ENCODE results near the gene FIGNL1. TPM values are rescaled to one million over a fixed set of nuclear protein-coding genes. Genes with fewer than 3 reads are reported as not detected.

The FIGNL1 gene
- total and polyA plus RNA-seq, 2 of the 4 experiments (the other 2 are of a cell fraction), result 8.2 to 27.1 TPM

GRCh38 chr7:50399635-50400034 is 50.5 kb downstream of the FIGNL1 start:
- WGBS, 2 experiments (ENCODE audit: extremely low coverage in 2 of 2, insufficient read length in 1 of 2), result no CpG with 5 or more reads among the region's 21 CpGs
- no TSS peak for BruUV-seq (replicated peaks)

More at GRCh38 chr7:50399635-50400034, 50.5 kb downstream of the FIGNL1 start:
- no peak overlapping the region for H3K4me3 ChIP-seq (ENCODE audit: insufficient read depth, low read depth, low read length)
- no peak overlapping the region for H3K56ac ChIP-seq (ENCODE audit: extremely low read depth, insufficient read depth, low read length)
- no peak overlapping the region for H2BK120ac ChIP-seq (ENCODE audit: low read depth, low read length)
- no peaks in the 10 kb centered on the region for H3K36me3 ChIP-seq (ENCODE audit: control insufficient read depth, insufficient read depth, low read length)
- H3K27ac ChIP-seq (ENCODE audit: insufficient read depth, low read length), result no peak overlapping the region
- no peak for DNase-seq
- dilution Hi-C loops (cut with HindIII; ENCODE audit: low sequenced_read_pairs, unreplicated experiment) (no loop called here), intact Hi-C loops (cut with micrococcal nuclease) (no loop called here), in situ Hi-C loops (cut with MboI; ENCODE audit: low sequenced_read_pairs) (no loop called here)
- H3K18ac ChIP-seq (ENCODE audit: low read depth, low read length), result no peak overlapping the region
- no peak for ATAC-seq (ENCODE audit: low read depth)
- H2BK5ac ChIP-seq (ENCODE audit: low read depth, low read length, poor library complexity, severe bottlenecking), result no peak overlapping the region
- TF ChIP-seq CHD1 (IDR thresholded peaks at IDR 0.05; ENCODE audit: low read depth, low read length) (no peak), ELK1 (IDR thresholded peaks at IDR 0.05; ENCODE audit: borderline replicate concordance, low read depth, low read length) (no peak), BHLHE40 (IDR thresholded peaks at IDR 0.05; ENCODE audit: low read depth, low read length) (no peak), MAFK (IDR thresholded peaks at IDR 0.05; ENCODE audit: low read depth, low read length) (no peak), RCOR1 (IDR thresholded peaks at IDR 0.05; ENCODE audit: insufficient replicate concordance, low read length) (no peak), RFX5 (IDR thresholded peaks at IDR 0.05; ENCODE audit: low read depth, low read length) (no peak), RAD21 (IDR thresholded peaks at IDR 0.05; ENCODE audit: low read length) (no peak), MXI1 (IDR thresholded peaks at IDR 0.05; ENCODE audit: borderline replicate concordance, low read depth, low read length) (no peak), FOS (IDR thresholded peaks at IDR 0.05; ENCODE audit: low read depth, low read length) (no peak), NFE2L2 (IDR thresholded peaks at IDR 0.05; ENCODE audit: low read depth, low read length) (no peak)
- TF ChIP-seq, protein P1, sequence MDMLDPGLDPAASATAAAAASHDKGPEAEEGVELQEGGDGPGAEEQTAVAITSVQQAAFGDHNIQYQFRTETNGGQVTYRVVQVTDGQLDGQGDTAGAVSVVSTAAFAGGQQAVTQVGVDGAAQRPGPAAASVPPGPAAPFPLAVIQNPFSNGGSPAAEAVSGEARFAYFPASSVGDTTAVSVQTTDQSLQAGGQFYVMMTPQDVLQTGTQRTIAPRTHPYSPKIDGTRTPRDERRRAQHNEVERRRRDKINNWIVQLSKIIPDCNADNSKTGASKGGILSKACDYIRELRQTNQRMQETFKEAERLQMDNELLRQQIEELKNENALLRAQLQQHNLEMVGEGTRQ (IDR thresholded peaks at IDR 0.05; ENCODE audit: low read depth, low read length), result no peak
- TF ChIP-seq, protein P2, sequence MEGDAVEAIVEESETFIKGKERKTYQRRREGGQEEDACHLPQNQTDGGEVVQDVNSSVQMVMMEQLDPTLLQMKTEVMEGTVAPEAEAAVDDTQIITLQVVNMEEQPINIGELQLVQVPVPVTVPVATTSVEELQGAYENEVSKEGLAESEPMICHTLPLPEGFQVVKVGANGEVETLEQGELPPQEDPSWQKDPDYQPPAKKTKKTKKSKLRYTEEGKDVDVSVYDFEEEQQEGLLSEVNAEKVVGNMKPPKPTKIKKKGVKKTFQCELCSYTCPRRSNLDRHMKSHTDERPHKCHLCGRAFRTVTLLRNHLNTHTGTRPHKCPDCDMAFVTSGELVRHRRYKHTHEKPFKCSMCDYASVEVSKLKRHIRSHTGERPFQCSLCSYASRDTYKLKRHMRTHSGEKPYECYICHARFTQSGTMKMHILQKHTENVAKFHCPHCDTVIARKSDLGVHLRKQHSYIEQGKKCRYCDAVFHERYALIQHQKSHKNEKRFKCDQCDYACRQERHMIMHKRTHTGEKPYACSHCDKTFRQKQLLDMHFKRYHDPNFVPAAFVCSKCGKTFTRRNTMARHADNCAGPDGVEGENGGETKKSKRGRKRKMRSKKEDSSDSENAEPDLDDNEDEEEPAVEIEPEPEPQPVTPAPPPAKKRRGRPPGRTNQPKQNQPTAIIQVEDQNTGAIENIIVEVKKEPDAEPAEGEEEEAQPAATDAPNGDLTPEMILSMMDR (conservative IDR thresholded peaks at IDR 0.05; ENCODE audit: low read depth, low read length), result no peak
- H3K9me1 ChIP-seq (ENCODE audit: insufficient read depth, low read length), result no peaks in the 10 kb centered on the region
- H4K91ac ChIP-seq (ENCODE audit: insufficient read depth, low read depth, low read length), result no peak overlapping the region
- peaks cover 23% of the 10 kb centered on the region for H3K27me3 ChIP-seq (ENCODE audit: control insufficient read depth, insufficient read depth, low read length)
- no peak overlapping the region for H3K14ac ChIP-seq (replicated peaks; ENCODE audit: low read depth, low read length)
- H3K9me3 ChIP-seq (ENCODE audit: control insufficient read depth, insufficient read depth, low read length), result no peaks in the 10 kb centered on the region
- no peak overlapping the region for H3K4me2 ChIP-seq (ENCODE audit: low read depth, low read length)
- H4K5ac ChIP-seq (ENCODE audit: low read depth, low read length), result no peak overlapping the region
- no peak overlapping the region for H2BK15ac ChIP-seq (ENCODE audit: low read depth, low read length)
- POLR2A ChIA-PET (ENCODE audit: unreplicated experiment), result no interaction called here
- no peak overlapping the region for H2BK20ac ChIP-seq (ENCODE audit: low read depth, low read length)
- no peak overlapping the region for H3K4ac ChIP-seq (ENCODE audit: low read depth, low read length)
- no peaks in the 10 kb centered on the region for H4K20me1 ChIP-seq (ENCODE audit: insufficient read depth, low read length)
- H3K4me1 ChIP-seq (ENCODE audit: control insufficient read depth, insufficient read depth, low read length), result no peaks in the 10 kb centered on the region
- H4K8ac ChIP-seq (ENCODE audit: low read depth in 2 of 2, low read length in 2 of 2), result no peak overlapping the region
- no peak overlapping the region for H3K23ac ChIP-seq (ENCODE audit: low read depth, low read length)
- no peak overlapping the region for H2AFZ ChIP-seq (replicated peaks; ENCODE audit: low read length, poor library complexity)
- no peak overlapping the region for H3K9ac ChIP-seq (ENCODE audit: low read depth, low read length)
- H3K79me1 ChIP-seq (ENCODE audit: low read depth in 1 of 2, low read length in 2 of 2), result no peaks in the 10 kb centered on the region
- peak overlapping the region; percentile 9 for H2AK9ac ChIP-seq (replicated peaks; ENCODE audit: low read depth, low read length, poor library complexity)
- CTCF ChIA-PET, result no interaction called here
- H2AK5ac ChIP-seq (ENCODE audit: low read depth, low read length), result no peak overlapping the region
